ENCODE measurements around the gene SYT8. TPM values are rescaled to one million over a fixed set of nuclear protein-coding genes. Genes with fewer than 3 reads are reported as not detected.
"Not testable (repeated sequence)": the region's sequence is repeated elsewhere in the genome, so short reads cannot be mapped to it uniquely, and the experiment has no call there.

SYT8 gene
- total RNA-seq, 4 donors from 2014 or later = not detected

DNA sequence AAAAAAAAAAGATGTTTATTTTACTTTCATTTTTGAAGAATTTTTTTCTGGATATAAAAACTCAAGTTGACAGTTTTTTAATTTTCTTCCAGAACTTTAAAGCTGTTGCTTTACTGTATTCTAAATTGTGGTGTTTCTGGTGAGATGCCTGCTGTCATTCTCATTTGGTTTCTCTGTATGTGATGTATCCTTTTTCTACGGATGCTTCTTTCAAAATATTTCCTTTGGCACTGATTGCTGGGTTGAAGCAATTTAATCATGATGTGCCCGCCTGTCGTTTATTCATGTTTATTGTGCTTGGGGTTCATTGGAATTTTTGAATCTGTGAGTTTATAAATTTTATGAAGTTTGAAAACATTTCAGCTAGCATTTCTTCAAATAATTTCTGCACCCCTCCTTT lies 41.7 kb upstream of the SYT8 start:
- no peaks in the 10 kb centered on the region for H3K27me3 ChIP-seq
- no peaks in the 10 kb centered on the region for H3K36me3 ChIP-seq
- H3K4me3 ChIP-seq (replicated peaks in 1 of 3) = no peak overlapping the region
- intact Hi-C loops (cut with DNase I) = no loop called here
- DNase-seq = no peak
- H3K27ac ChIP-seq = no peak overlapping the region
- H3K4me1 ChIP-seq = no peaks in the 10 kb centered on the region
- no peak for TF ChIP-seq POLR2A (IDR thresholded peaks at IDR 0.05)
- TF ChIP-seq, protein P1, sequence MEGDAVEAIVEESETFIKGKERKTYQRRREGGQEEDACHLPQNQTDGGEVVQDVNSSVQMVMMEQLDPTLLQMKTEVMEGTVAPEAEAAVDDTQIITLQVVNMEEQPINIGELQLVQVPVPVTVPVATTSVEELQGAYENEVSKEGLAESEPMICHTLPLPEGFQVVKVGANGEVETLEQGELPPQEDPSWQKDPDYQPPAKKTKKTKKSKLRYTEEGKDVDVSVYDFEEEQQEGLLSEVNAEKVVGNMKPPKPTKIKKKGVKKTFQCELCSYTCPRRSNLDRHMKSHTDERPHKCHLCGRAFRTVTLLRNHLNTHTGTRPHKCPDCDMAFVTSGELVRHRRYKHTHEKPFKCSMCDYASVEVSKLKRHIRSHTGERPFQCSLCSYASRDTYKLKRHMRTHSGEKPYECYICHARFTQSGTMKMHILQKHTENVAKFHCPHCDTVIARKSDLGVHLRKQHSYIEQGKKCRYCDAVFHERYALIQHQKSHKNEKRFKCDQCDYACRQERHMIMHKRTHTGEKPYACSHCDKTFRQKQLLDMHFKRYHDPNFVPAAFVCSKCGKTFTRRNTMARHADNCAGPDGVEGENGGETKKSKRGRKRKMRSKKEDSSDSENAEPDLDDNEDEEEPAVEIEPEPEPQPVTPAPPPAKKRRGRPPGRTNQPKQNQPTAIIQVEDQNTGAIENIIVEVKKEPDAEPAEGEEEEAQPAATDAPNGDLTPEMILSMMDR (IDR thresholded peaks at IDR 0.05) = no peak
- no peaks in the 10 kb centered on the region for H3K9me3 ChIP-seq
- WGBS, 2 donors = 60 to 80% methylated on average over 3 of the region's 3 CpGs

DNA sequence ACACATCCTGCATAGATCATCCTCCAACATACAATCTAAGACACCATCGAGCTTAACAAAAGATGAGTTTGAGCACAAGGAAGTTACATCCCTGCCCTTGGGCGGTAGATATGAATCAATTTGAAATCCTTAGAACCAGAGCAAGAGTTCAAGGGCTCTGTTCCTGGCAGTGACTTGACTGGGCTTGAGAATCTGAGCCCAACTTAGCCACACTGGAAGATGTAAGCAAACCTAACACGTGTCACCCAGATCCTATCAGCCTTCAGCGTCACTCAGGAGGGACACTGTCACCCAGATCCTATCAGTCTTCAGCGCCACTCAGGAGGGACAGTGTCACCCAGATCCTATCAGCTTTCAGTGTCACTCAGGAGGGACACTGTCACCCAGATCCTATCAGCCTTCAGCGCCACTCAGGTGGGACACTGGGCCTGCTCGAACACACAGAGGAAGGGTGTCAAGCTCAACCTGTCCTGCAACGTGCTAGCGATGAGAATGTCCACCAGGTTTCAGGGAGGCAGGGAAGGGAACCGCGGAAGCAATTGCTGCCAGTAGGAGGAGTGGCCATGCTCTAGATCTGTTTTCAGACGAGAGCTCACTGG lies 38.3 kb upstream of the SYT8 start:
- no peaks in the 10 kb centered on the region for H3K9me3 ChIP-seq
- 41 to 54% methylated on average over 10 to 12 of the region's 12 CpGs for WGBS, 2 donors
- no peak for DNase-seq

DNA sequence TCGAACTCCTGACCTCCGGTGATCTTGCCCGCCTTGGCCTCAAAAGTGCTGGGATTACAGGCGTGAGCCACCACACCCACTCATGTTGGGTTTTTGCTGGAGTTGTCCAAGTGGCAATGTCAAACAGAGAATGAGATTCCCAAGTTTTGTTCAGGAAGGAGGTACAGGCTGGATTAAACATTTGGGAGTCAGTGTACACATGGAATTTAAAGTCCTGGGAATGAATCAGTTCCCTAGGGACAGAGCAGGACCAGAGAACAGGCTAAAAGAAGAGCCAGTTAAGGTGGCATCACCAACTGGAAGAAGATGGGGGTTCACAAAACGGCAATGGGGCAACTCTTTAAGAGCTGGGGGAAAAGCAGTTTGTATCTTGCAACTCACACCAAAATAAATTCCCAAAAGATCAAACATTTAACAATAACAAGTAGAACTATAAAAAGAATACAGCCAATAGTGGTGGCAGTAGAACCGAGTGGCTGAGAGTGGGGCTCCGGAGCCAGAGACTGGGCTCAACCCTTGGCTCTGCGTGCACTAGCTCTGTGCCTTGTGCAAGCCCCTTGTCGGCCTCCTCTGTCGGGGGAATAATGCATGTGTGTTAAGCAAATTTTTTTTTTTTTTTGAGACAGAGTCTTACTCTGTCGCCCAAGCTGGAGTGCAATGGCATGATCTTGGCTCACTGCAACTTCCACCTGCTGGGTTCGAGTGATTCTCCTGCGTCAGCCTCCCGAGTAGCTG lies 37.2 kb upstream of the SYT8 start:
- TF ChIP-seq, protein P1 (IDR thresholded peaks at IDR 0.05) = no peak
- TF ChIP-seq POLR2A (IDR thresholded peaks at IDR 0.05) = no peak
- intact Hi-C loops (cut with DNase I) = no loop called here
- DNase-seq = no peak
- Histone ChIP-seq H3K27ac (no peak overlapping the region), H3K9me3 (no peaks in the 10 kb centered on the region), H3K4me3 (replicated peaks in 1 of 3) (no peak overlapping the region), H3K36me3 (no peaks in the 10 kb centered on the region), H3K27me3 (no peaks in the 10 kb centered on the region), H3K4me1 (no peaks in the 10 kb centered on the region)
- WGBS, 2 donors = 86 to 88% methylated on average over 14 of the region's 14 CpGs

More for the DNA sequence above, 38.3 kb upstream of the SYT8 start:
- H3K36me3 ChIP-seq = no peaks in the 10 kb centered on the region
- H3K27me3 ChIP-seq = no peaks in the 10 kb centered on the region
- no peaks in the 10 kb centered on the region for H3K4me1 ChIP-seq
- H3K27ac ChIP-seq = no peak overlapping the region
- no peak for TF ChIP-seq POLR2A (IDR thresholded peaks at IDR 0.05)
- TF ChIP-seq, protein P1 (IDR thresholded peaks at IDR 0.05) = no peak
- intact Hi-C loops (cut with DNase I) = no loop called here
- H3K4me3 ChIP-seq (replicated peaks in 1 of 3) = no peak overlapping the region

DNA sequence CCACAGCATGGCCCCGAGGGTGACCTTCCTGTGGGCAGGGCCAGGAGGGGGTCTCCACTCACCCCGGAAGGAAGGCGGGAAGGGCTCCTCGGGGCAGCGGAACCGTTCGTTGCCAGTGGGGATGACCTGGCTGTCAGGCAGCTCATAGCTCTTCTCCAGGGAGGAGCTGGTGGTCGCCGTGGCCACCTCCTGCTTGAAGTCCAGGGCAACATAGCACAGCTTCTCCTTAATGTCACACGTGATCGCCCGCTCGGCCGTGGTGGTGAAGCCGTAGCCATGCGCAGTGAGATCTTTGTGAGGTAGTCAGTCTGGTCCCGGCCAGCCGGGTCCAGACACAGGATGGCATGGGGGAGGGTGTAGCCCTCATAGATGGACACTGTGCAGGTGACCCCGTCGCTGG lies 31.5 kb upstream of the SYT8 start:
- H3K27me3 ChIP-seq = no peaks in the 10 kb centered on the region
- WGBS, 2 donors = 91 to 93% methylated on average over 18 to 19 of the region's 20 CpGs

DNA sequence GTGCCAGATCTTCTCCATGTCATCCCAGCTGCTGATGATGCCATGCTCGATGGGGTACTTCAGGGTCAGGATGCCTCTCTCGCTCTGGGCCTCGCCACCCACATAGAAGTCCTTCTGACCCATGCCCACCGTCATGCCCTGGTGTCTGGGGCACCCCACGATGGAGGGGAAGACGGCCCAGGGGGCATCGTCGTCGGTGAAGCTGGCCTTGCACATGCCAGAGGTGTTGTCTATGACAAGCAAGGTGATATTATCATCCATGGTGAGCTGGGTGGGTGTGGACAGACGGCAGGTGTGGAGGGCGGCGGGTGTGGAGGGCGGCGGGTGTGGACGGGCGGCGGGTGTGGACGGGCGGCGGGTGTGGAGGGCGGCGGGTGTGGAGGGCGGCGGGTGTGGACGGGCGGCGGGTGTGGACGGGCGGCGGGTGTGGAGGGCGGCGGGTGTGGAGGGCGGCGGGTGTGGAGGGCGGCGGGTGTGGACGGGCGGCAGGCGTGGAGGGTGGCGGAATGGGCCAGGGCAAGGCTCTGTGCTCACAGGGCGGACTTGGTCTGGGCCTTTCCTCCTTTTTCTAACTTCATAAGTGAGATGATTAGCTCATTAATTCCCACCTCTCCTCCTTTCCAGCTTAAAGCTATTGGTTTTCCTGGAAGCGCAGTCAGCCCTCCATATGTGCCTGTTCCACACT lies 30.8 kb upstream of the SYT8 start:
- H3K36me3 ChIP-seq; H3K27me3 ChIP-seq; H3K9me3 ChIP-seq; H3K4me3 ChIP-seq (replicated peaks in 1 of 3); DNase-seq; intact Hi-C loops (cut with DNase I); H3K4me1 ChIP-seq; H3K27ac ChIP-seq: not testable (repeated sequence)
- 90% methylated on average over 26 of the region's 42 CpGs for WGBS, 2 donors

More for the DNA sequence above, 31.5 kb upstream of the SYT8 start:
- H3K4me3 ChIP-seq (replicated peaks in 1 of 3) = no peak overlapping the region
- TF ChIP-seq, protein P1 (IDR thresholded peaks at IDR 0.05) = no peak
- TF ChIP-seq POLR2A (IDR thresholded peaks at IDR 0.05) = no peak
- DNase-seq = no peak
- H3K27ac ChIP-seq = no peak overlapping the region
- H3K36me3 ChIP-seq = no peaks in the 10 kb centered on the region
- no peaks in the 10 kb centered on the region for H3K9me3 ChIP-seq
- intact Hi-C loops (cut with DNase I) = no loop called here
- no peaks in the 10 kb centered on the region for H3K4me1 ChIP-seq
